Measurements from ENCODE around the gene CLCN7.

The CLCN7 gene

DNA sequence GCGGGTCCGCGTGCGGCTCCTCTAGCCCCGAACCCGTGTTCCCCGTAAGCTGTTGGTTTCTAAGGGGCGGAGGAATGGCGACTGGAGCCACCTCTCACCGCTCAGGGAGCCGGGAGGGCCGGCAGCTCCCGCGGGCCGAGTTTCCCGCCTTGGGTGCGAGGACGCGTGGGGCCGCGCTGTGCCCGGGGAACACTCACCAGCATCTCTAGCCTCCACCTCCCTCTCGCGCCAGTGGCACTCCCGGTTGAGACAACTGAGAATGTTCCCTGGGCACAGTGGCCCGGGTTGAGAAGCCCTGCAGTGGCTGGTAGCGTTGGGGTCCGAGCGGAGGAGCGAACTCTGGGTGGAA lies 18.9 kb upstream of the CLCN7 start:
- Histone ChIP-seq H3K4me1 (ENCODE audit: control insufficient read depth, insufficient read depth, low read length) (0 out of 2 replicates have a peak, but pooled peaks cover 3% of the 10 kb centered on the region), H3K4me3 (ENCODE audit: low read depth, low read length) (peak overlapping the region; percentile 83), H3K27ac (ENCODE audit: low read depth, low read length) (peak overlapping the region; percentile 87)

DNA sequence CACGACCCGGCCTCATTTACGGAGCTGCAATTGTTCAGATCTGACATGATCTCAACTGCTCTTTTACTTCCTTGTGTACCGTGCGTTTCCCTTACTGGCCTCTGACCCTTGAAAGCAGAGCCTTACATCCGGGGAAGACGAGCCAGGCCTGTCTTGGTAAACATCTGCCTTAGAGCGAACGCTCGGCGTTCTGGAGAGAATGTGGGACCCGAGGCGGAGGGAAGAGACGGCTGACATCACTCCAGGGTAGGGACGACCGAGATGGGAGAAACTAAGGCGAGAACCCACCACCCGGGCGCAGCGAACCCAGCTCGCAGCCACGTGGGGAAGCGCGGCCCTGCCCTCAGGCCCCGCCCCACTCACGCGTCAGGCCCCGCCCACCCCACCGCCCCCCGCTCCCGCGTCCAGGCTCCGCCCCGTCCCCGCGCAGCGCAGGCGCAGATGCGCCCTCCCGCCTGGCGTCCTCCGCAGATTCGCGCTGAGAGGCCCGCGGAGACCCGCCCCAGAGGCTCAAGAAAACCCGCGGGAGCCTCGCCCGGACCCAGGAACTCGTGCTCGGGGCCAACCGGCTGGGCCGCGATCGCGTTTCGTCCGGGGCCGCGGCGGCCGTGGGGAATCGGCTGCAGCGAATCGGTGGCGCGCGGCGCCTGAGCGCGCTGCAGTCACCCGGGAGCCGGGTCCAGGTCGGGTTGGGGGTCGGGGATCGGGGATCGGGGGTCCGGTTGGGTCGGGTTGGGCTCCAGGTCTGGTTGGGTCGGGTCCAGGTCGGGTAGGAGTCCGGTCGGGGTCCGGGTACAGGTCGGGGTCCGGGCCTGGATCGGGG lies 18.3 kb upstream of the CLCN7 start, which contains the start of gene TELO2:
TELO2 (plus strand) TSS at position 438 of the 823 bp plus-strand sequence. CDS start 922 bp downstream, outside the sequence.
- Histone ChIP-seq H3K27ac (ENCODE audit: low read depth, low read length) (peak within 1 kb of the TSS; percentile 87), H3K9me3 (ENCODE audit: control insufficient read depth, insufficient read depth, low read length) (no peaks in the 10 kb centered on the region), H3K36me3 (ENCODE audit: control insufficient read depth, insufficient read depth, low read length) (peaks cover 35% of the 10 kb centered on the region), H3K27me3 (ENCODE audit: control insufficient read depth, insufficient read depth, low read length) (no peaks in the 10 kb centered on the region), H3K9ac (ENCODE audit: low read depth, low read length) (peak within 1 kb of the TSS; percentile 94), H3K4me3 (ENCODE audit: low read depth, low read length) (peak within 1 kb of the TSS; percentile 83), H3K4me1 (ENCODE audit: control insufficient read depth, insufficient read depth, low read length) (0 out of 2 replicates have a peak, but pooled peaks cover 3% of the 10 kb centered on the region)

More for the DNA sequence above, 18.9 kb upstream of the CLCN7 start:
- Histone ChIP-seq H3K9ac (ENCODE audit: low read depth, low read length) (peak overlapping the region; percentile 94), H3K27me3 (ENCODE audit: control insufficient read depth, insufficient read depth, low read length) (no peaks in the 10 kb centered on the region), H3K36me3 (ENCODE audit: control insufficient read depth, insufficient read depth, low read length) (peaks cover 35% of the 10 kb centered on the region), H3K9me3 (ENCODE audit: control insufficient read depth, insufficient read depth, low read length) (no peaks in the 10 kb centered on the region)

DNA sequence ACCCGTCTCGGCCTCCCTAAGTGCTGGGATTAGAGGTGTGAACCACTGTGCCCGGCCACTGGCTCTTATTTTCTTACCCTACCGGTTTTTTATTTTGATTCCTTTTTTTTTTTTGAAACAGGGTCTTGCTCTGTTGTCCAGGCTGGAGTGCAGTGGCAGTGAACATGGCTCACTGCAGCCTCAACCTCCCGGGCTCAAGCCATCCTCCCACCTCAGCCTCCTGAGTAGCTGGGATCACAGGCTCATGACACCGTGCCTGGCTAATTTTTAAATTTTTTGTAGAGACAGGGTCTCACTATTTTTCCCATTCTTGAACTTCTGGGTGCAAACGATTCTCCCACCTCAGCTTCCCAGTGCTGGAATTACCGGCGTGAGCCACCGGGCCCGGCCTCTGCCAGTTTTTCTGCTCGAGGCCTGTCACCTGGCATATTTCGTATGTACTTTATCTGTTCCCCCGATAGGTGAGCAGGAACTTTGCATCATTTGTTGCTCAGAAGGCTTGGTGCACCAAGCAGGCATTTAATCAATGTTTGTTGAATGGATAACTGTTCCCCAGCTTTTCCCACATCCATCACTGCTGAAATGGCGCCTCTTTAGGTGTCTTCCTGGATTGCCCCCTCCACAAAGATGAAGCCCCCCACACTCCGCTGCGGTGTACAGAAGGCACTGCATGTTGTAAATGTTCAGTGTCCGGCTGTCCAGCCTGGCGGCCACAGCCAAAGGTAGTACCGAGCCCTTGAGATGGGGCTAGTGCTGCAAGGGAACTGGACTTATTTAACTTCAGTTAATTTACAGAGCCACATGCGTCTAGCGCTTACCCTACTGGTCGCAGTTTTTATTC lies 17.5 kb upstream of the CLCN7 start:
- H3K27ac ChIP-seq (ENCODE audit: low read depth, low read length) = peak overlapping the region; percentile 80
- H3K4me3 ChIP-seq (ENCODE audit: low read depth, low read length) = peak overlapping the region; percentile 83
- peak overlapping the region; percentile 94 for H3K9ac ChIP-seq (ENCODE audit: low read depth, low read length)

DNA sequence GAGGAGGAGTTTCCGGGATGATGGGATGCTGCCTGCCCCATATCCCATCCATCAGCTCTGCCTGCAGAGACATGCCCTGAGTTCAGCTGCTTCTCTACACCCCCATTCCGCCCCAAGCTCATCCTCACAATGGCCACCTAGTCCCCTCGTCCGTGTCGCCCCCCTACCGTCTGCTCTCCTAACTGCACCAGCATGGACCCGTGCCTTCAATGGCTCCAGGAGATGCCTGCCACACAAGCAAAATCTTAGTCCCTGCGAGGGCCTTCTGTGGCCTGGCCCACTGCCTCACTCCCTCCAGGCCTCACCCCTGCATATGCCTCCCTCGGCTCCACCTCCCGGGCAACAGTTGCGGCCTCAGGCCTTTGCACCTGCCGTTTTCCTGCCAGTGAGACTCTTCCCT lies 16.5 kb upstream of the CLCN7 start:
- Histone ChIP-seq H3K9ac (ENCODE audit: low read depth, low read length) (no peak overlapping the region), H3K9me3 (ENCODE audit: control insufficient read depth, insufficient read depth, low read length) (no peaks in the 10 kb centered on the region), H3K27ac (ENCODE audit: low read depth, low read length) (no peak overlapping the region), H3K27me3 (ENCODE audit: control insufficient read depth, insufficient read depth, low read length) (no peaks in the 10 kb centered on the region), H3K4me3 (ENCODE audit: low read depth, low read length) (no peak overlapping the region), H3K36me3 (ENCODE audit: control insufficient read depth, insufficient read depth, low read length) (peaks cover 20% of the 10 kb centered on the region), H3K4me1 (ENCODE audit: control insufficient read depth, insufficient read depth, low read length) (0 out of 2 replicates have a peak, but pooled peaks cover 3% of the 10 kb centered on the region)

More for the DNA sequence above, 17.5 kb upstream of the CLCN7 start:
- H3K27me3 ChIP-seq (ENCODE audit: control insufficient read depth, insufficient read depth, low read length) = no peaks in the 10 kb centered on the region
- 0 out of 2 replicates have a peak, but pooled peaks cover 3% of the 10 kb centered on the region for H3K4me1 ChIP-seq (ENCODE audit: control insufficient read depth, insufficient read depth, low read length)
- H3K36me3 ChIP-seq (ENCODE audit: control insufficient read depth, insufficient read depth, low read length) = peaks cover 29% of the 10 kb centered on the region
- no peaks in the 10 kb centered on the region for H3K9me3 ChIP-seq (ENCODE audit: control insufficient read depth, insufficient read depth, low read length)

DNA sequence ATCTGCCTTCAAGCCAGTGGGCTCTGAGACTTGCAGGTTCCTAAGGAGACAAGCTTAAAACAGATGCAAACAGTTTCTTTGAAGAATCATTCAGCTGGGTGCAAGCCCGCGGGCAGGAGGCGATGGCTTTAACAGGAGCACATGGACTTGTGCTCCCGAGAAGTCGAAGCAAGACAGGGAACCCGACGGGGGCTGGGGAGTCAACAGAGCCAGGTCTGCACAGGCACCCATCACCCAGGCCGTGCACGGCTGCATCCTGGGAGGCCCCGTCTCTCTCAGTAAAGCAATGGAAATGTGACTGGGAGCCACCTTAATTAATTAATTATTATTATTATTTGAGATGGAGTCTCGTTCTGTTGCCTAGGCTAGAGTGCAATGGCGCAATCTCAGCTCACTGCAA lies 14.2 kb upstream of the CLCN7 start:
- no peak overlapping the region for H3K9ac ChIP-seq (ENCODE audit: low read depth, low read length)
- H3K9me3 ChIP-seq (ENCODE audit: control insufficient read depth, insufficient read depth, low read length) = no peaks in the 10 kb centered on the region
- H3K36me3 ChIP-seq (ENCODE audit: control insufficient read depth, insufficient read depth, low read length) = no peaks in the 10 kb centered on the region
- no peaks in the 10 kb centered on the region for H3K27me3 ChIP-seq (ENCODE audit: control insufficient read depth, insufficient read depth, low read length)
- 0 out of 2 replicates have a peak, but pooled peaks cover under 1% of the 10 kb centered on the region for H3K4me1 ChIP-seq (ENCODE audit: control insufficient read depth, insufficient read depth, low read length)
- no peak overlapping the region for H3K27ac ChIP-seq (ENCODE audit: low read depth, low read length)
- H3K4me3 ChIP-seq (ENCODE audit: low read depth, low read length) = no peak overlapping the region

DNA sequence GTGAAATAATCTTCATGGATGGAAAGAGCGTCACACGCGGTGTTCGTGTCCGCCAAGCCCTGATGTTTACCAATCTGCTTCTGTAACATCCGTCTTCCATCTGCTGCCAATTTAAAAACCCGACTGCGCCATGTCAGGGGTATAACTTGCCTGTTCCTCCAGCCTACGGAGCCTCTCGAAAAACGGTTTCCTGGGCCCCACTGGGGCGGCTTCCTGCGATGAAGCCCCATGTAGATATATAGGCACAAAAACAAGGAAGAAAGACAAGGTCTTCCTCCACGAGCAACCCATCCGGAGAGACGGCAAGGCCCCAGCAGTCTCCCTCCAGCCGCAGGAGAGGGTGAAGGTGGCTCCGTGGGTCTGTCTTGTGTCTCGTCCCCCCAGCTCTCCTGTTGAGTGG lies 13.8 kb upstream of the CLCN7 start, which contains the start of gene PTX4:
PTX4 (minus strand) TSS at position 326 of the 400 bp plus-strand sequence; CDS start at position 291, 35 bp downstream.
- Histone ChIP-seq H3K9me3 (ENCODE audit: control insufficient read depth, insufficient read depth, low read length) (no peaks in the 10 kb centered on the region), H3K27me3 (ENCODE audit: control insufficient read depth, insufficient read depth, low read length) (no peaks in the 10 kb centered on the region), H3K4me1 (ENCODE audit: control insufficient read depth, insufficient read depth, low read length) (no peaks in the 10 kb centered on the region), H3K4me3 (ENCODE audit: low read depth, low read length) (no peak within 1 kb of the TSS), H3K27ac (ENCODE audit: low read depth, low read length) (no peak within 1 kb of the TSS), H3K36me3 (ENCODE audit: control insufficient read depth, insufficient read depth, low read length) (no peaks in the 10 kb centered on the region), H3K9ac (ENCODE audit: low read depth, low read length) (no peak within 1 kb of the TSS)

DNA sequence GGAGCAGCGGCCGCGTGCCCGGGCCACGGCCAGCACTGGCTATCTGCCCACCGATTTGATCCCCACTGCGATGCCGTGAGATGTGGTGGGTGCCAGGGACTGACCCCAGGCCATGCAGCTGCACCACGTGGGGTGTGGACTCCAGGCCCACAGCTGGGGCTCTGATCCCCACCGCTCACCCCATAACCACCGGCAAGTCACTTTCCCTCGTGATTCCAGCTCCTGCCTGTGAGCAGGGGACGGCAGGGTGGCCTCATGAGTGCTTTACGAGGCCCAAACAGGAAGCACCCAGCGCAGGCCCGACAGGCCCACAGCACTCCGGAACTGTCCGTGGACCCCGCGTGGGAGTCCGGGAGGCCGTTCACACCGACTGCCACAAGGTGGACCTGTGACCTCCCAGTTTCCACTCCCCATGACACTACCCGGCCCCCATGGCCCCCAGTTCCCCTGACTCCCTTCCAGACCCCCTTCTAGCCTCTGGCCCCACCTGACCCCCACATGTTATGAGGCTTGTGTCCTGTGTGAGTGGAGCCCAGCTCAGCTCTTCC lies 13.3 kb upstream of the CLCN7 start:
- Histone ChIP-seq H3K27ac (ENCODE audit: low read depth, low read length) (no peak overlapping the region), H3K4me1 (ENCODE audit: control insufficient read depth, insufficient read depth, low read length) (no peaks in the 10 kb centered on the region), H3K27me3 (ENCODE audit: control insufficient read depth, insufficient read depth, low read length) (no peaks in the 10 kb centered on the region), H3K9ac (ENCODE audit: low read depth, low read length) (no peak overlapping the region), H3K36me3 (ENCODE audit: control insufficient read depth, insufficient read depth, low read length) (no peaks in the 10 kb centered on the region), H3K4me3 (ENCODE audit: low read depth, low read length) (no peak overlapping the region), H3K9me3 (ENCODE audit: control insufficient read depth, insufficient read depth, low read length) (no peaks in the 10 kb centered on the region)

DNA sequence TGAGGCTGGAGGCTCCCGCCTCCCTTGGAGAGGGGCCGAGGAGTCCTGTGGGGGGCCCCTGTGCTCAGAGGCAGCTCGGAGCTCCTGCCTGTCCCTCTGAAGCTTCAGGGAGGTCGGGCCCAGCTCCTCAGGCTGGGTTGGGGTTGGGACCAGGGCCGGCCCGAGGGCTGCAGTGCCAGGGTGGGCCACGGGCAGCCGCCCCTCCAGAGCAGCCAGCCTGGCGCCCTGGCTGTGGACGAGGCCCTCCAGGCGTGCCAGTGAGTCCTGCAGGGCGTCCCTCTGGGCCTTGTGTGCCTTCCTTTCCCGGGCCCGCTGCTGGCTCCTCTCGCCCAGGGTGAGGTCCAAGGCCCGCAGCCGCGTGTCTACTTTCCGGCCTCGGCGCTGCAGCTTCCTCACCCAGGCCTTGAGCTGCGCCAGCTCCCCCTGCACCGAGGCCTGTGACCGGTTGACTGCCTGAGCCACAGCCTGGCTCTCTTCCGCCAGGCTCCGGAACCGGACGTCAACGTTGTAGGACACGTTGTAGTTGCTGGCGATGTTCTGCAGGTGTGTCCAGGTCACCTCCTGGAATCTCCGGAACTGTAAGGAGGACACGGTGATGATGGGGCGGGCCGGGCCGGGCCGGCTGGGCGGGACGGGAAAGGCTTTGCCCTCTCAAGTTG lies 12.7 kb upstream of the CLCN7 start:
- Histone ChIP-seq H3K4me1 (ENCODE audit: control insufficient read depth, insufficient read depth, low read length) (no peaks in the 10 kb centered on the region), H3K27ac (ENCODE audit: low read depth, low read length) (no peak overlapping the region), H3K9me3 (ENCODE audit: control insufficient read depth, insufficient read depth, low read length) (no peaks in the 10 kb centered on the region), H3K27me3 (ENCODE audit: control insufficient read depth, insufficient read depth, low read length) (no peaks in the 10 kb centered on the region), H3K4me3 (ENCODE audit: low read depth, low read length) (no peak overlapping the region), H3K36me3 (ENCODE audit: control insufficient read depth, insufficient read depth, low read length) (no peaks in the 10 kb centered on the region), H3K9ac (ENCODE audit: low read depth, low read length) (no peak overlapping the region)

DNA sequence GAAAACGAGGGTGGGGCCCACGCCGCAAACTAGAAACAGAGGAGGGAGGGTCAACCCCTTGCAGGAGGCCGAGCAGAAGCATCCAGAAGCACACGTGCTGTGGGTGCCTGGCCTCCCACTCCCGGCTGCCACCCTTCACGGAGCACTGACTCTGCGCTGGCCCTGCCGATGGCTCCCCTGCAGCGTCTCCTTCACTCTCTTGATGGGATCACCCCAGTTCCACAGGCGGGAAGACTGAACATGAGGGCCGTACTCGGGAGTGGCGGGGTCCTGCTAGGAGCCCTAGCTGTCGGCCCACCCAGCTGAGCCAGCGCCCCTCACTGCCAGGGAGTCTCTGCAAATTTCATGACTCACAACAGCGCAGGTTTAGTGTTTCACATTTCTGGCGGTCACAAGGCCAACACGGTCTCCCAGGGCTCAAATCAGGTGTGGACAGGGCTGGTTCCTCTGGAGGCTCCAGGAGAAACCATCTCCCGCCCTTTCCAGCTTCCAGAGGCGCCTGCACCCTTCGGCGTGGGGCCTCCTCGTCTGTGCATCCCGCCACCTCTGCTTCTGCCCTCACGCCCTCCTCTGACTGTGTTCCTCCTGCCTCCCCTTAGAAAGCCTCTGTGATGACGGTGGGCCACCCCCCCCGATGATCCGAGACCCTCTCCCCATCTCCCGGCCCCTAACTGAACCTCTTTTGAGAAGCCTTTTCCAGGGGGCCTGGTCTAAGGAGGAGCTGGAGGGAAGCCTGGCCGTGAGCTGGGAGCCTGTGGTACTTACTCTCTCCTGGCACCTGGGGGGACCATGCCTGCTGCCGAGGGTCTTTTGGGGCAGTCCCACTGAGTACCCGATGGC lies 11.9 kb upstream of the CLCN7 start:
- H3K9me3 ChIP-seq (ENCODE audit: control insufficient read depth, insufficient read depth, low read length) = no peaks in the 10 kb centered on the region
- H3K4me3 ChIP-seq (ENCODE audit: low read depth, low read length) = no peak overlapping the region
- H3K27me3 ChIP-seq (ENCODE audit: control insufficient read depth, insufficient read depth, low read length) = no peaks in the 10 kb centered on the region
- H3K9ac ChIP-seq (ENCODE audit: low read depth, low read length) = no peak overlapping the region
- no peak overlapping the region for H3K27ac ChIP-seq (ENCODE audit: low read depth, low read length)
- H3K36me3 ChIP-seq (ENCODE audit: control insufficient read depth, insufficient read depth, low read length) = no peaks in the 10 kb centered on the region
- no peaks in the 10 kb centered on the region for H3K4me1 ChIP-seq (ENCODE audit: control insufficient read depth, insufficient read depth, low read length)
